Renal pelvis (tissue), 12 donors: ENCODE results near the gene SLC1A6. TPM values are rescaled to one million over a fixed set of nuclear protein-coding genes. Genes with fewer than 3 reads are reported as not detected.
A peak's percentile ranks its signal among the peaks of the same experiment; 100 is the strongest.
"Not testable (repeated sequence)": the region's sequence is repeated elsewhere in the genome, so short reads cannot be mapped to it uniquely, and the experiment has no call there.

Experiments
- DNase-seq: peaks from one replicate; pipeline ENCODE4 v3.0.0-alpha.2; 2013
- long read RNA-seq, 16 experiments: transcript quantifications; one replicate each; lab custom pipeline, GENCODE V29; 2026
- polyA plus RNA-seq, 3 donors: library from polyadenylated mRNA; unstranded; fragments of 120-200 nt; gene quantifications; one replicate each; pipeline ENCODE4 v1.2.1, GENCODE V29; 2013; ENCODE audit not compliant: insufficient read length in 3 of 3

SLC1A6 gene
- polyA plus RNA-seq = under 1 TPM; 0.39 to 0.50 (median 0.49) TPM
- long read RNA-seq, donor 1 = 0 reads
- long read RNA-seq, donor 2 = 0 reads
- long read RNA-seq, donor 3 = 0 reads
- long read RNA-seq, donor 4 = 0 reads
- long read RNA-seq, donor 5 = 0 reads
- long read RNA-seq, donor 6 = 0 reads
- long read RNA-seq, donor 7 = 0 reads
- long read RNA-seq, donor 8 = 0 reads
- long read RNA-seq, donor 9, partial matches to known transcripts = 0 of 1 reads
- long read RNA-seq, donor 9, other reads (novel, unspliced or antisense) = 0 of 1 reads
- long read RNA-seq, donor 10 = 0 reads
- long read RNA-seq, donor 11 = 0 reads
- long read RNA-seq, donor 12 = 0 reads
- long read RNA-seq, donor 13 = 0 reads
- long read RNA-seq, donor 14 = 0 reads
- long read RNA-seq, donor 15 = 0 reads
- long read RNA-seq, donor 16 = 0 reads

DNA sequence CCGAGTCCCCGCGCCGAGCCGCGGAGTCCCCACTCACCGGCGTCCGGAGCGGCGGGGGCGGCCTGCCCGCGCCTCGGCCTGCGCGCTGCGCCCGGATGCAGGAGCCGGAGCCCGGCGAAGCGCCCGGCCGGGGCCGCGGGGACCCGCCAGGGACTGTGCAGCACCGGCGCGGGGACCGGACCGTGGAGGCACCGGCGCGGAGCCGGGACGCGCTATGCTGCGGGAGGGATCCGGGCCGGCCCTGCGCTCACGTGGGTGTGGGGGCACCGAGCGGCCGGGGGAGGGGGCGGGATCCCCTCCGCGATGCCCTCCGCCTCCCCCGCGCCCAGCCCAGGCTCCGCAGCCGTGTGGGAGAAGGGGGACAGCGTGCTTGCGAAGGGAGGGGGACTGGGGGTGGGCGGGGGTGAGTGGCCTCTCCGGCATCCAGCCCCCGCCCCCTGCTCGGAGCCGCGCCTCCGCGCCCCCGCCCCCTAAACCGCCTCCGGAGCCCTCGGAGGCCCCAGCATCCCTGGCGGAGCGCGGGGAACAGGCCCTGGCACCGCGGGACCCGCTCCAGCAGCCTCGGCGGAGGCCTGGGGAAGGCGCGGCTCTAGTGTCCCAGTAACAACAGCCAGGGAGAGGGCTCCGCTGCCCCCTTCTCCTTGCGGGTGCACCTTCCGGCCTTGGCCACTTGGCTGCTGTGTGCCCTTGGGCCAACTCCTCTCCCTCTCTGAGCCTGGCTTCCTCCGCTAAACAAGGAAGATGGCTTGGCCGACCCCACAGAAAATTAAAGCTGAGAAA is at the start of gene SLC1A6:
Gene SLC1A6, minus strand, starts transcription at position 389 of the 780 bp plus-strand sequence. CDS start 6,954 bp downstream, outside the sequence.
- no peak for DNase-seq

DNA sequence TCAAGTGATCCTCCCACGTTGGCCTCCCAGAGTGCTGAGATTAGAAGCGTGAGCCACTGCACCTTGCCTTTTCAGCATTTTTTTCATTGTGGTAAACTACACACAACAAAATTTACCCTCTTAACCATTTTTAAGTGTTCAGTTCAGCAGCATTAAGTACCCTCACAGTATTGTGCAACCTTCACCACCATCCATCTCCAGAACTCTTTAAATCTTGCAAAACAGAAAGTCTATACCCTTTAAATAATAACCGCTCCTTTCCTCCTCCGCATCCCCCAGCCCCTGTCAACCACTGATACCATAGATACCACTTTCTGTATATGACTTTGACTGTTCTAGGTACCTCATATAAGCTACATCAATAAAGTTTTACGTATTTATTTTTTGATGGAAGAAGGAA is 48.8 kb upstream of the SLC1A6 start:
- DNase-seq = no peak

DNA sequence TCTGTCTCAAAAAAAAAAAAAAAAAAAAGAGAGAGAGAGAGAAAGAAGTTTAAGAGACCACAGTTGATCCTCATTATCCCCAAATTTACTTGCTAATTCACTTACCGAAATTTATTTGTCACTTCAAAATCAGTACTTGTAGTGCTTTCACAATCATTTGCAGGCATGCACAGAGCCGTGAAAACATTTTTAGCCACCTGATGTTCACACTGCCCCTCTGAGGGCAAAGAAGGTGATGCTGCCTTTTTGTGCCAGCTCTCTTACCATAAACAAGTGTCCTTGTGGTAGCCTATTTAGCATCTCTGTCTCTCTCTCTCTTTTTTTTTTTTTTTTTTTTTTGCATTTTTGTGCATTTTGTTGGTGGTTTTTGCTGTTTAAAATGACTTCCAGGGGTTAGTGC is 45.6 kb upstream of the SLC1A6 start:
- no peak for DNase-seq

- no peak for DNase-seq
Observed at GRCh38 chr19:15022752-15023151, 43.1 kb upstream of the SLC1A6 start.

DNA sequence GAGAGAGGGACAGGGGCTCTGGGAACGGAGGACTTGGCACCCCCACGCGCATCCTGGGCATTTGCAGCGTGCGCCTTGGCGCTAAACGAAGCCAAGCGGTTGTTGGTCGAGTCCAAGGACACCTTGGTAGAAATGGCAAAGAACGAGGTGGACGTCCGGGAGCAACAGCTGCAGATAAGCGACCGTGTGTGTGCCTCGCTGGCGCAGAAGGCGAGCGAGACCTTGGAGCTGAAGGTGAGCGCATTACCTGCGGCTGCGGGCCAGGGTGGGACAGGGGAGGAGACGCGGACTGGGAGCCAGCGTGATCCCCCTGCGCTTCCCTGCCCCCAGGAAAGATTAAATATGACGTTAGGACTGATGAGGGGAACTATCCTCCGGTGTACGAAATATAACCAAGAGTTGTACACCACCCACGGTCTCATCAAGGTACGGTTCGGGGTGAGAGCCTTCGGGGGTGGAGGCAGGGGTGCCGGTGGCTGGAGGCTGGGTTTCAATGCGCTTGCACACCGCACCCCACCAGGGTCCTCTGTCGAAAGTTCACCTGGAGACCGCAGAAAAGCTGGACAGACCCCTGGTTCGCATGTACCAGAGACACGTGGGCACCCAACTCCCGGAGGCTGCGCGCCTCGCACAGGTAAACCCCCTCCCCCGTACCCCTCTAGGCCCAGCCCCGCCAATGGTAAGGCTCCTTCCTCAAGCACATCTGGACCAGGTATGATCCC is 41.8 kb upstream of the SLC1A6 start:
- no peak for DNase-seq

DNA sequence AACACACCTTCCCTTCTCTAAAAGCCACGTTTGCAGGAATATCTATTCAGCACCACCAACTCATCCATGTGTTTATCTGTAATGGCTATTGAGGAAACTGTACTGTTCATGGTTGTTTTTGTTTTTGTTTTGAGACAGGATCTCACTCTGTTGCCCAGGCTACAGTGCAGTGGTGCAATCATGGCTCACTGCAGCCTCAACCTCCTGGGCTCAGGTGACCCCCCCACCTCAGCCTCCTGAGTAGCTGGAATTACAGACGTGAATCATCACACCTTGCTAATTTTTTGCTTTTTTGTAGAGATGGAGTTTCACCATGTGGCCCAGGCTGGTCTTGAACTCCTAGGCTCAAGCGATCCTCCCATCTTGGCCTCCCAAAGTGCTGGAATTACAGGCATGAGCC is 39.2 kb upstream of the SLC1A6 start:
- not testable (repeated sequence) for DNase-seq

GRCh38 chr19:15015946-15016542 is 36.4 kb upstream of the SLC1A6 start:
- peak; percentile 33 for DNase-seq

GRCh38 chr19:15014579-15014978 is 34.9 kb upstream of the SLC1A6 start:
- DNase-seq = no peak

GRCh38 chr19:15010501-15011300 is 31.0 kb upstream of the SLC1A6 start:
- peak; percentile 14 for DNase-seq

DNA sequence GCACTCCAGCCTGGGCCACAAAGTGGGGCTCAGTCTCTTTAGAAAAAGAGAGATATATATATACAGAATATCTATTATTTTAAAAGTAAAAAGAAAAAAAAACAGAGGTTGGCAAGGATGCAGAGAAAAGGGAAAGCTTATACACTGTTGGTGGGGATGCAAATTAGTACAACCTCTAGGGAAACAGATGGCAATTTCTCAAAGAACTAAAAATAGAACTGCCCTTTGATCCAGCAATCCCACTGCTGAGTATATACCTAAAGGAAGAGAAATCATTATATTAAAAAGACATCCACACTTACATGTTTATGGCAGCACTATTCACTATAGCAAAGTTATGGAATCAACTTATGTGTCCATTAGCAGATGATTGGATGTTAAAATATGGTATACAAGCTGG is 28.6 kb upstream of the SLC1A6 start:
- no peak for DNase-seq

DNA sequence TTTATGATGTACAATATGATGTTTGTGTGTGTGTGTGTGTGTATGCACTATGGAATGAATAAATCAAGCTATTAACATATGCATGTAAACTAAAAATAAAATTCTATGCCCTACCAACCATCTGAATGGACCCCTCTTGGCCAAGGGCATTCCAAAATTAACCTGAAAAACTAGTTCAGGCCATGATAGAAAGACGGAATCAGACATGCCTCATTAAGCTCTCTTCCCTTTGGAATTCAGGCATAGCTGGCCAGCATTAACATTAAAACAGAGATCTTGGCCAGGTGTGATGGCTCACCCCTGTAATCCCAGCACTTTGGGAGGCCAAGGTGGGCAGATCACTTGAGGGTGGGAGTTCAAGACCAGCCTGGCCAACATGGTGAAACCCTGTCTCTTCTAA is 18.3 kb upstream of the SLC1A6 start:
- DNase-seq = no peak

GRCh38 chr19:14992780-14993179 is 13.1 kb upstream of the SLC1A6 start:
- no peak for DNase-seq

DNA sequence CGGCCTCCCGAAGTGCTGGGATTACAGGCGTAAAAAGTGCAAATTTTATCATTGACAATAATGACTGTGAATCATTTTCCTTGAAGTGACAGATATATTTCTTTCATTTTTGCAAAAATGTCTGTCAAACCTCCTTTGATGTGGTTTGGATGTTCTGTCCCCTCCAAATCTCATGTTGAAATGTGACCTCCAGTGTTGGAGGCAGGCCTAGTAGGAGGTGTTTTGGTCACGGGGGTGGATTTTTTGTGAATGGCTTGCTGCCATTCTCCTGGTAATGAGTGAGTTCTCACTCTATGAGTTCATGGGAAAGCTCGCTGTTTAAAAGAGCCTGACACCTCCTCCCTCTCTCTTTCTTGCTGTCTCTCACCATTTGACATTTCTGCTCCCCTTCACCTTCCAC is 5.5 kb upstream of the SLC1A6 start:
- no peak for DNase-seq

DNA sequence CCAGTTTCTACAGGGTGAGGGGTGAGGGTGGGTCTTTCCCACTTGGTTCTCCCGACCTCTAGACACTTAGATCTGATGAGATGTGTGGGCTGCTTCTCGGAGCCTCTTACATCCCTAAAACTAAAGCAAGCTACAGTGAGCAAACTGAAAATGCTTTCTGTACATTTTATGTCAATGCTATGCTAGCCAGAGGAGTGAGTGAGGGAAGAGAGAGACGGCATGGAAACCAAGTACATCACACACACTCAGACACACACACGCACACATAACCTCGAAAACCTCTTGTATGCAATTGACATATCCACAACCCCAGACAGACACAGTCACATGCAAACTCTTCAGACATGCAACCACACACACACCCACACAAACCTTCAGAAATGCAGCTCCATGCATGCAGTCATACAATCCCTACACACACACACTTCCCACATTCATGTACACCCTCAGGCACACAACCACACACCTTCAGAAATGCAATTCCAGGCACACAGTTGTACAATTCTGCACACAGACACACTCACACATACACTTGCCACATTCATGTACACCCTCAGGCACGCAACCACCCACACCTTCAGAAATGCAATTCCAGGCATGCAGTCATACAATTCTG is 1.4 kb downstream of the SLC1A6 start:
- no peak for DNase-seq

- DNase-seq = no peak
Observed at GRCh38 chr19:14977128-14977527, 2.5 kb downstream of the SLC1A6 start.

- no peak for DNase-seq
Observed at GRCh38 chr19:14974488-14974887, 5.2 kb downstream of the SLC1A6 start.

- no peak for DNase-seq
Observed at GRCh38 chr19:14972676-14973075, 7.0 kb downstream of the SLC1A6 start.

DNA sequence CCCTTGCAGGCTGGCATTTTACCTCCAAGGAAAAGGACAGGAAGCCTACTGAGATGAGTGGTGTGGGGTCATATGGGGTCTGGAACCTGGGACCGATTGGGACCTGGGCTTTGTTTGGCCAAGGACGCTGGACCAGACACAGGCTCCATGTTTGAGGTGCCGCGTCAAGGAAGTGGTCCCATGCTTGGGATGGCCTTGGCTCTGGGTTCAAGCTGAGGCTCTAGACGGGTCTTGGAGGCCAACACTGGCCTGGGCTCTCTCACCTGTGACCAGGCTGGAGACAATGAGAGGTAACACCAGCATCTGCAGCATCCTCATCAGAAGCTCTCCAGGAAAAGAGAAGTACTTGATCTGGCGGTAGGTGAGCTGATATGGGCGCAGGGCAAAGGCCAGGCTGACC is 8.2 kb downstream of the SLC1A6 start:
- DNase-seq = no peak

DNA sequence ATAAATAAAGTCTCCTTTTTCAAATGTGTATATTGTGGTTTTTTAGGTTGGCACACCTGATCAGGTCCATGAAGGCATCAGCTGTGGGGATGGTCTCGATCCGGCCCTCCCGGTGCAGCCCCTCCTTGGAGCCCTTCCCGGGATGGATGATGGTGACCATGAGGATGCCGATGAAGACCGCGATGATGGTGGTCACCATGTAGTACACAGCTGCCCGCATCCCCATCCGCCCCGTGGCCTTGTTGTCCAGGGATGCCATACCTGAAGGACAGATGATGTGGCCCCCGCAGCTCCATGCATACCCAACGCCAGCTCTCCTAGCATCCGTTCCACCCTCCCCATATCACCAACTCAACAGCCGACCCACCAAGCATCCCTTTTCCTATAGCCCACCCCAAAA is 11.4 kb downstream of the SLC1A6 start:
- no peak for DNase-seq

DNA sequence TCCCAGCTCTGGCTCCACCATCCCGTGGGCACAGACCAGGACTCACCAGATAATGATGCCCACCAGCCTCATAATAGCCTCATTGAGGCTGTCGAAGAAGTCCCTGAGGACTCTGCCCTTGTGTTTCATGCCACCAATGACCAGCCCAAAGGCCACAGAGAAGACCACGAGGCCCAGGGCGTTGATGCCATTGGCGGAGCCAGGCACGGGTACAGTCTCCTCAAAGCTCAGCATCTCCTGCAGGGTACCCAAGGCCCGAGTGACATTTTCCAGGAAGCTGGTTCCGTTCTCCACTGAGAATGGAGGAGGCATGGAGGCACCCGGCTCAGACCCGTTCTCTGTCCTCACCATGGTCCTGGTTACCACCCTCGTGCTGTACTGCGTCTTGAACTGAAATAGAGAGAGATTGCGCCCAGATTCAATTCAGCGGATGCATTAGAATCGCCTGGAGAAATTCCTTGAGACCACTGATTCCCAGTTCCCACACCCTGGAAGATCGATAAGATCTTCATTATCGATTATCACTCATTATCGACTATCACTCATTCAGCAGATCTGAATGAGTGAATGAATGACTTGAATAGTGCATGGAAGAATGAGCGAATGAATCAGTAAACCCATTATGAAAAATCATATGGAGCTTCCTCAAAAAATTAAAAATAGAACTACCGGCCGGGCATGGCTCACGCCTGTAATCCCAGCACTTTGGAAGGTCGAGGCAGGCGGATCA is 17.5 kb downstream of the SLC1A6 start:
- no peak for DNase-seq
